VCaP (cell line): ENCODE data around the gene SYNPR.
A peak's percentile ranks its signal among the peaks of the same experiment; 100 is the strongest.

Source experiments
- H3K27ac ChIP-seq: fragments of 450-650 bp; 2 replicates; pipeline ENCODE4 v1.5.1; 2017
- CTCF ChIP-seq: fragments of 450-650 bp; conservative IDR thresholded peaks from 2 replicates; pipeline ENCODE4 v1.5.1; 2017; ENCODE audit warnings: mild to moderate bottlenecking, moderate library complexity

Gene SYNPR

GRCh38 chr3:63308072-63308471, 30.0 kb downstream of the SYNPR start:
- no peak overlapping the region for H3K27ac ChIP-seq
- TF ChIP-seq CTCF, result no peak

- no peak for TF ChIP-seq CTCF
- no peak overlapping the region for H3K27ac ChIP-seq
Measured at GRCh38 chr3:63309768-63310167, 31.7 kb downstream of the SYNPR start.

GRCh38 chr3:63323766-63324165, 45.7 kb downstream of the SYNPR start:
- TF ChIP-seq CTCF, result no peak
- no peak overlapping the region for H3K27ac ChIP-seq

GRCh38 chr3:63324621-63325020, 46.5 kb downstream of the SYNPR start:
- TF ChIP-seq CTCF, result no peak

GRCh38 chr3:63325386-63325785, 47.3 kb downstream of the SYNPR start:
- TF ChIP-seq CTCF, result no peak
- H3K27ac ChIP-seq, result no peak overlapping the region

More at GRCh38 chr3:63324621-63325020, 46.5 kb downstream of the SYNPR start:
- no peak overlapping the region for H3K27ac ChIP-seq

GRCh38 chr3:63328365-63328764, 50.3 kb downstream of the SYNPR start:
- no peak for TF ChIP-seq CTCF
- peak overlapping the region; percentile 63 for H3K27ac ChIP-seq

- TF ChIP-seq CTCF, result no peak
- no peak overlapping the region for H3K27ac ChIP-seq
Measured at GRCh38 chr3:63331520-63331919, 53.4 kb downstream of the SYNPR start.

- H3K27ac ChIP-seq, result no peak overlapping the region
Measured at GRCh38 chr3:63333815-63334214, 55.7 kb downstream of the SYNPR start.

More at GRCh38 chr3:63333815-63334214, 55.7 kb downstream of the SYNPR start:
- TF ChIP-seq CTCF, result peak; percentile 77
